Astrocyte (in vitro differentiated cells and primary cell): ENCODE measurements around the gene PDE1C. TPM values are rescaled to one million over a fixed set of nuclear protein-coding genes. Genes with fewer than 3 reads are reported as not detected.

Source experiments
- DNase-seq: peaks from one replicate; pipeline ENCODE4 v3.0.0-alpha.2; 2010; ENCODE audit warnings: low read depth
- FAIRE-seq: peaks from 2 replicates; lab custom pipeline; 2011; peaks lifted over from hg19 to GRCh38; lab: Jason Lieb, UNC
- H2AFZ ChIP-seq: 2 replicates; pipeline ENCODE4 v1.6.0; 2012; ENCODE audit warnings: low read depth, low read length, inconsistent platforms
- H3K27ac ChIP-seq: 2 replicates; pipeline ENCODE4 v1.5.1; 2011; ENCODE audit warnings: low read depth, low read length, inconsistent platforms
- H3K27me3 ChIP-seq: 2 replicates; pipeline ENCODE4 v1.6.0; 2011; ENCODE audit warnings: low read length, inconsistent platforms; ENCODE audit not compliant: insufficient read depth
- H3K36me3 ChIP-seq: 2 replicates; pipeline ENCODE4 v1.5.1; 2011; ENCODE audit warnings: low read length, inconsistent platforms; ENCODE audit not compliant: insufficient read depth
- H3K4me1 ChIP-seq: 2 replicates; pipeline ENCODE4 v1.5.1; 2011; ENCODE audit warnings: low read length, inconsistent platforms; ENCODE audit not compliant: insufficient read depth
- H3K4me2 ChIP-seq: 2 replicates; pipeline ENCODE4 v1.6.0; 2012; ENCODE audit warnings: low read length, inconsistent platforms
- H3K4me3 ChIP-seq: 2 replicates; pipeline ENCODE4 v1.5.1; 2011; ENCODE audit warnings: low read depth, mild to moderate bottlenecking, low read length, inconsistent platforms; ENCODE audit not compliant: insufficient read depth
- H3K79me2 ChIP-seq: 2 replicates; pipeline ENCODE4 v1.6.0; 2012; ENCODE audit warnings: mild to moderate bottlenecking, low read length, inconsistent platforms; ENCODE audit not compliant: insufficient read depth
- H3K9ac ChIP-seq: 2 replicates; pipeline ENCODE4 v1.6.0; 2012; ENCODE audit warnings: mild to moderate bottlenecking, low read length, inconsistent platforms
- H3K9me3 ChIP-seq: 2 replicates; pipeline ENCODE4 v1.5.1; 2012; ENCODE audit warnings: low read depth, mild to moderate bottlenecking, low read length, inconsistent platforms; ENCODE audit not compliant: insufficient read depth
- H4K20me1 ChIP-seq: 2 replicates; pipeline ENCODE4 v1.6.0; 2012; ENCODE audit warnings: low read length, inconsistent platforms; ENCODE audit not compliant: insufficient read depth
- H3K27ac Mint-ChIP-seq: one replicate; pipeline ENCODE4 v1.8.0; 2021; ENCODE audit warnings: mild to moderate bottlenecking, mixed read lengths; ENCODE audit not compliant: unreplicated experiment
- H3K27me3 Mint-ChIP-seq: one replicate; pipeline ENCODE4 v1.8.0; 2021; ENCODE audit warnings: low read depth, mixed read lengths; ENCODE audit not compliant: unreplicated experiment
- H3K36me3 Mint-ChIP-seq: one replicate; pipeline ENCODE4 v1.8.0; 2021; ENCODE audit warnings: low read depth, mixed read lengths; ENCODE audit not compliant: unreplicated experiment
- H3K4me1 Mint-ChIP-seq: one replicate; pipeline ENCODE4 v1.8.0; 2021; ENCODE audit warnings: low read depth, mixed read lengths; ENCODE audit not compliant: unreplicated experiment
- H3K4me3 Mint-ChIP-seq: one replicate; pipeline ENCODE4 v1.8.0; 2021; ENCODE audit warnings: mild to moderate bottlenecking, moderate library complexity, mixed read lengths; ENCODE audit not compliant: unreplicated experiment
- H3K9me3 Mint-ChIP-seq: one replicate; pipeline ENCODE4 v1.8.0; 2021; ENCODE audit warnings: mild to moderate bottlenecking, mixed read lengths; ENCODE audit not compliant: unreplicated experiment
- CTCF ChIP-seq: IDR thresholded peaks from 2 replicates; pipeline ENCODE4 v1.5.1; 2011; ENCODE audit warnings: low read depth, mild to moderate bottlenecking, inconsistent platforms, low read length, moderate library complexity; ENCODE audit not compliant: insufficient read depth
- EZH2 ChIP-seq: IDR thresholded peaks from 2 replicates; pipeline ENCODE4 v1.6.1; 2012; ENCODE audit warnings: mild to moderate bottlenecking, low read length, inconsistent platforms; ENCODE audit not compliant: insufficient read depth
- total RNA-seq: library from RNA; stranded (reverse); gene quantifications from 2 replicates; pipeline ENCODE4 v1.2.1, GENCODE V29; 2021

Gene PDE1C
- total RNA-seq, 1 donor from 2014 or later, result 31.6 TPM

GRCh38 chr7:31805209-31805818 is 264.9 kb downstream of the PDE1C start:
- Histone ChIP-seq H3K9ac (no peak overlapping the region), H3K27me3 (no peaks in the 10 kb centered on the region), H4K20me1 (no peaks in the 10 kb centered on the region), H3K4me1 (no peaks in the 10 kb centered on the region), H2AFZ (no peak overlapping the region), H3K9me3 (no peaks in the 10 kb centered on the region), H3K4me2 (no peak overlapping the region), H3K27ac (no peak overlapping the region), H3K4me3 (no peak overlapping the region), H3K36me3 (no peaks in the 10 kb centered on the region), H3K79me2 (no peaks in the 10 kb centered on the region)
- TF ChIP-seq CTCF, result no peak
- no peak for TF ChIP-seq EZH2
- FAIRE-seq (no peak), DNase-seq (no peak)
- Mint-ChIP-seq H3K36me3 (no peaks in the 10 kb centered on the region), H3K27me3 (no peaks in the 10 kb centered on the region), H3K27ac (no peak overlapping the region), H3K4me3 (no peak overlapping the region), H3K4me1 (no peaks in the 10 kb centered on the region), H3K9me3 (no peaks in the 10 kb centered on the region)

- Histone ChIP-seq H4K20me1 (no peaks in the 10 kb centered on the region), H2AFZ (no peak overlapping the region), H3K4me2 (no peak overlapping the region), H3K27ac (no peak overlapping the region), H3K36me3 (no peaks in the 10 kb centered on the region), H3K27me3 (no peaks in the 10 kb centered on the region), H3K4me3 (no peak overlapping the region), H3K9me3 (no peaks in the 10 kb centered on the region), H3K9ac (no peak overlapping the region), H3K79me2 (no peaks in the 10 kb centered on the region), H3K4me1 (no peaks in the 10 kb centered on the region)
- Mint-ChIP-seq H3K4me3 (no peak overlapping the region), H3K27ac (no peak overlapping the region), H3K36me3 (peaks cover 1% of the 10 kb centered on the region), H3K27me3 (no peaks in the 10 kb centered on the region), H3K9me3 (no peaks in the 10 kb centered on the region), H3K4me1 (peaks cover 5% of the 10 kb centered on the region)
- no peak for DNase-seq
- no peak for FAIRE-seq
- TF ChIP-seq CTCF (no peak), EZH2 (no peak)
Observed at GRCh38 chr7:31796375-31796774, 273.8 kb downstream of the PDE1C start.

- TF ChIP-seq EZH2 (no peak), CTCF (no peak)
- no peaks in the 10 kb centered on the region for H3K27me3 Mint-ChIP-seq
Observed at GRCh38 chr7:31794851-31795344, 275.3 kb downstream of the PDE1C start.

More at GRCh38 chr7:31794851-31795344, 275.3 kb downstream of the PDE1C start:
- Histone ChIP-seq H4K20me1 (no peaks in the 10 kb centered on the region), H3K9me3 (no peaks in the 10 kb centered on the region), H3K9ac (no peak overlapping the region), H3K79me2 (no peaks in the 10 kb centered on the region), H3K4me2 (no peak overlapping the region), H3K27ac (no peak overlapping the region), H3K27me3 (no peaks in the 10 kb centered on the region), H3K4me3 (no peak overlapping the region), H3K36me3 (no peaks in the 10 kb centered on the region), H3K4me1 (no peaks in the 10 kb centered on the region), H2AFZ (no peak overlapping the region)
- no peak overlapping the region for H3K4me3 Mint-ChIP-seq
- peaks cover under 1% of the 10 kb centered on the region for H3K9me3 Mint-ChIP-seq
- no peak overlapping the region for H3K27ac Mint-ChIP-seq
- peaks cover 10% of the 10 kb centered on the region for H3K36me3 Mint-ChIP-seq
- DNase-seq (no peak), FAIRE-seq (no peak)
- H3K4me1 Mint-ChIP-seq, result peaks cover 5% of the 10 kb centered on the region
